WTC11 (cell line): Measurements from ENCODE around the gene MX2. TPM values are rescaled to one million over a fixed set of nuclear protein-coding genes. Genes with fewer than 3 reads are reported as not detected.

ENCODE experiments used
- ATAC-seq: fragments of 200-7000 bp; cut with Tn5 transposase; 2 replicates; pipeline ENCODE4 v1.10.0; 2021; ENCODE audit warnings: mild to moderate bottlenecking, moderate library complexity
- CTCF ChIA-PET: fragments of 300-600 bp; sonication (Branson Sonifier 250); formaldehyde crosslinking; loops from one replicate; lab custom pipeline; 2021; ENCODE audit warnings: antibody characterized with exemption; lab: Charles Lee
- POLR2A ChIA-PET: fragments of 350-600 bp; sonication (Branson Sonifier 250); formaldehyde crosslinking; loops from one replicate; lab custom pipeline; 2021; ENCODE audit warnings: antibody characterized with exemption; lab: Charles Lee
- DNase-seq: peaks from one replicate; pipeline ENCODE4 v3.0.0; 2021; ENCODE audit warnings: low spot score
- H3K27ac Mint-ChIP-seq: 2 replicates; pipeline ENCODE4 v1.8.0; 2021; ENCODE audit warnings: mixed read lengths
- H3K27me3 Mint-ChIP-seq: 2 replicates; pipeline ENCODE4 v1.8.0; 2021; ENCODE audit warnings: low read depth, mild to moderate bottlenecking, moderate library complexity, mixed read lengths
- H3K36me3 Mint-ChIP-seq: 2 replicates; pipeline ENCODE4 v1.8.0; 2021; ENCODE audit warnings: mixed read lengths
- H3K4me1 Mint-ChIP-seq: 2 replicates; pipeline ENCODE4 v1.8.0; 2022; ENCODE audit warnings: mixed read lengths
- H3K4me3 Mint-ChIP-seq: 2 replicates; pipeline ENCODE4 v1.8.0; 2021; ENCODE audit warnings: mild to moderate bottlenecking, moderate library complexity, mixed read lengths
- H3K9me3 Mint-ChIP-seq: 2 replicates; pipeline ENCODE4 v1.8.0; 2021; ENCODE audit warnings: mixed read lengths
- AFF4 ChIP-seq: sonication (generic); formaldehyde crosslinking; IDR thresholded peaks from 2 replicates; pipeline ENCODE4 v1.8.1; 2023; ENCODE audit warnings: mild to moderate bottlenecking, missing genetic modification reagents, borderline replicate concordance
- AR ChIP-seq: fragments of 250-450 bp; sonication (Bioruptor Pico); IDR thresholded peaks from 2 replicates; pipeline ENCODE4 v1.9.0; 2021; ENCODE audit warnings: mild to moderate bottlenecking
- ATF1 ChIP-seq: sonication (generic); formaldehyde crosslinking; IDR thresholded peaks from 2 replicates; pipeline ENCODE4 v1.8.1; 2023; ENCODE audit warnings: mild to moderate bottlenecking, moderate library complexity, missing genetic modification reagents
- ERG ChIP-seq: fragments of 250-450 bp; sonication (Bioruptor Pico); IDR thresholded peaks from 2 replicates; pipeline ENCODE4 v1.8.0; 2021; ENCODE audit warnings: mild to moderate bottlenecking
- ESRRA ChIP-seq: sonication (generic); formaldehyde crosslinking; IDR thresholded peaks from 2 replicates; pipeline ENCODE4 v1.8.1; 2022; ENCODE audit warnings: mild to moderate bottlenecking, missing genetic modification reagents, borderline replicate concordance
- ETV6 ChIP-seq: sonication (generic); formaldehyde crosslinking; IDR thresholded peaks from 2 replicates; pipeline ENCODE4 v1.8.1; 2022; ENCODE audit warnings: mild to moderate bottlenecking, missing genetic modification reagents
- GRHL2 ChIP-seq: fragments of 250-450 bp; sonication (Bioruptor Pico); IDR thresholded peaks from 2 replicates; pipeline ENCODE4 v1.8.0; 2022; ENCODE audit warnings: mild to moderate bottlenecking, moderate library complexity; ENCODE audit not compliant: insufficient replicate concordance, severe bottlenecking
- NR1H2 ChIP-seq: sonication (generic); formaldehyde crosslinking; IDR thresholded peaks from 2 replicates; pipeline ENCODE4 v1.9.0; 2021; ENCODE audit warnings: mild to moderate bottlenecking, moderate library complexity, missing genetic modification reagents
- NR3C1 ChIP-seq: sonication (generic); formaldehyde crosslinking; conservative IDR thresholded peaks from 2 replicates; pipeline ENCODE4 v1.8.1; 2023; ENCODE audit warnings: low read depth, mild to moderate bottlenecking, missing genetic modification reagents
- SMAD4 ChIP-seq: sonication (generic); formaldehyde crosslinking; IDR thresholded peaks from 2 replicates; pipeline ENCODE4 v1.8.0; 2022; ENCODE audit warnings: mild to moderate bottlenecking, missing genetic modification reagents
- TCF7 ChIP-seq: sonication (generic); formaldehyde crosslinking; IDR thresholded peaks from 2 replicates; pipeline ENCODE4 v1.8.0; 2022; ENCODE audit warnings: mild to moderate bottlenecking, low read depth, missing genetic modification reagents, moderate library complexity
- USF2 ChIP-seq: sonication (generic); formaldehyde crosslinking; IDR thresholded peaks from 2 replicates; pipeline ENCODE4 v1.8.1; 2023; ENCODE audit warnings: mild to moderate bottlenecking, missing genetic modification reagents, moderate library complexity
- ZNF138 ChIP-seq: sonication (generic); formaldehyde crosslinking; conservative IDR thresholded peaks from 2 replicates; pipeline ENCODE4 v1.8.1; 2022; ENCODE audit warnings: mild to moderate bottlenecking, moderate library complexity, missing genetic modification reagents
- ZNF219 ChIP-seq: sonication (generic); formaldehyde crosslinking; IDR thresholded peaks from 2 replicates; pipeline ENCODE4 v1.8.0; 2023; ENCODE audit warnings: missing genetic modification reagents, mild to moderate bottlenecking, borderline replicate concordance
- ZNF396 ChIP-seq: fragments of 250-450 bp; sonication (Bioruptor Pico); IDR thresholded peaks from 2 replicates; pipeline ENCODE4 v1.8.0; 2021; ENCODE audit warnings: mild to moderate bottlenecking, moderate library complexity, borderline replicate concordance
- ZNF512 ChIP-seq: sonication (generic); formaldehyde crosslinking; IDR thresholded peaks from 2 replicates; pipeline ENCODE4 v1.8.1; 2022; ENCODE audit warnings: missing genetic modification reagents, borderline replicate concordance
- total RNA-seq: library from RNA; stranded (reverse); gene quantifications from 3 replicates; pipeline ENCODE4 v1.2.3, GENCODE V29; 2021
- TF ChIP-seq, protein P1 (sequence below): sonication (generic); formaldehyde crosslinking; IDR thresholded peaks from 2 replicates; pipeline ENCODE4 v1.8.1; 2023; ENCODE audit warnings: mild to moderate bottlenecking, moderate library complexity, missing genetic modification reagents
- TF ChIP-seq, protein P2 (sequence below): sonication (generic); formaldehyde crosslinking; IDR thresholded peaks from 2 replicates; pipeline ENCODE4 v1.8.0; 2022; ENCODE audit warnings: mild to moderate bottlenecking, missing genetic modification reagents

Gene MX2
- total RNA-seq, 1 experiment from 2014 or later = 2.6 TPM

- H3K4me3 Mint-ChIP-seq = no peak overlapping the region
- no peak overlapping the region for H3K27ac Mint-ChIP-seq
- H3K36me3 Mint-ChIP-seq = peaks cover 21% of the 10 kb centered on the region
- H3K27me3 Mint-ChIP-seq = no peaks in the 10 kb centered on the region
- H3K4me1 Mint-ChIP-seq = peaks cover 18% of the 10 kb centered on the region
- ChIA-PET CTCF (no interaction called here), POLR2A (no interaction called here)
- ATAC-seq = no peak
- H3K9me3 Mint-ChIP-seq = peaks cover 19% of the 10 kb centered on the region
- DNase-seq = no peak
- TF ChIP-seq ESRRA (CRISPR knock-in tag) (no peak), SMAD4 (CRISPR knock-in tag) (no peak), NR1H2 (CRISPR knock-in tag) (no peak), ATF1 (CRISPR knock-in tag) (no peak), ZNF138 (CRISPR knock-in tag) (no peak), TCF7 (CRISPR knock-in tag) (no peak), AR (no peak), ZNF396 (CRISPR knock-in tag) (no peak), USF2 (CRISPR knock-in tag) (no peak), ERG (no peak), AFF4 (CRISPR knock-in tag) (no peak), ETV6 (CRISPR knock-in tag) (no peak), ZNF219 (CRISPR knock-in tag) (no peak), ZNF512 (CRISPR knock-in tag) (no peak), NR3C1 (CRISPR knock-in tag) (no peak), GRHL2 (CRISPR knock-in tag) (no peak)
- TF ChIP-seq, protein P1, sequence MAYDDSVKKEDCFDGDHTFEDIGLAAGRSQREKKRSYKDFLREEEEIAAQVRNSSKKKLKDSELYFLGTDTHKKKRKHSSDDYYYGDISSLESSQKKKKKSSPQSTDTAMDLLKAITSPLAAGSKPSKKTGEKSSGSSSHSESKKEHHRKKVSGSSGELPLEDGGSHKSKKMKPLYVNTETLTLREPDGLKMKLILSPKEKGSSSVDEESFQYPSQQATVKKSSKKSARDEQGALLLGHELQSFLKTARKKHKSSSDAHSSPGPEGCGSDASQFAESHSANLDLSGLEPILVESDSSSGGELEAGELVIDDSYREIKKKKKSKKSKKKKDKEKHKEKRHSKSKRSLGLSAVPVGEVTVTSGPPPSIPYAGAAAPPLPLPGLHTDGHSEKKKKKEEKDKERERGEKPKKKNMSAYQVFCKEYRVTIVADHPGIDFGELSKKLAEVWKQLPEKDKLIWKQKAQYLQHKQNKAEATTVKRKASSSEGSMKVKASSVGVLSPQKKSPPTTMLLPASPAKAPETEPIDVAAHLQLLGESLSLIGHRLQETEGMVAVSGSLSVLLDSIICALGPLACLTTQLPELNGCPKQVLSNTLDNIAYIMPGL (CRISPR knock-in tag) = no peak
- TF ChIP-seq, protein P2, sequence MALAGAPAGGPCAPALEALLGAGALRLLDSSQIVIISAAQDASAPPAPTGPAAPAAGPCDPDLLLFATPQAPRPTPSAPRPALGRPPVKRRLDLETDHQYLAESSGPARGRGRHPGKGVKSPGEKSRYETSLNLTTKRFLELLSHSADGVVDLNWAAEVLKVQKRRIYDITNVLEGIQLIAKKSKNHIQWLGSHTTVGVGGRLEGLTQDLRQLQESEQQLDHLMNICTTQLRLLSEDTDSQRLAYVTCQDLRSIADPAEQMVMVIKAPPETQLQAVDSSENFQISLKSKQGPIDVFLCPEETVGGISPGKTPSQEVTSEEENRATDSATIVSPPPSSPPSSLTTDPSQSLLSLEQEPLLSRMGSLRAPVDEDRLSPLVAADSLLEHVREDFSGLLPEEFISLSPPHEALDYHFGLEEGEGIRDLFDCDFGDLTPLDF (CRISPR knock-in tag) = no peak
Observed at GRCh38 chr21:41435706-41436105, 73.9 kb downstream of the MX2 start.
